ENCODE data around the gene TMPRSS2. TPM values are rescaled to one million over a fixed set of nuclear protein-coding genes. Genes with fewer than 3 reads are reported as not detected.

Gene TMPRSS2
- total and polyA plus RNA-seq, 9 donors = 0.01 to 3.0 (median 1.2) TPM; not detected in 3

GRCh38 chr21:41477641-41478318, 30.2 kb downstream of the TMPRSS2 start:
- no peaks in the 10 kb centered on the region for H3K36me3 ChIP-seq
- no peaks in the 10 kb centered on the region for H3K27me3 ChIP-seq
- H3K4me3 ChIP-seq = no peak overlapping the region
- no peak for DNase-seq
- H3K9me3 ChIP-seq = no peaks in the 10 kb centered on the region
- 28 to 34% (median 31%) methylated on average over 15 of the region's 15 CpGs for WGBS, 3 donors
- TF ChIP-seq EP300 (IDR thresholded peaks at IDR 0.05) (no peak), CTCF (IDR thresholded peaks at IDR 0.05) (no peak)
- no peaks in the 10 kb centered on the region for H3K4me1 ChIP-seq (ENCODE audit: insufficient read depth)
- H3K27ac ChIP-seq = no peak overlapping the region
- intact Hi-C loops (cut with DNase I) = loop anchor here in 1 of 4 donors (10.0 kb wide), 1 partner anchor 127 kb away; no protein-coding TSS in a partner anchor

GRCh38 chr21:41475714-41476420, 32.1 kb downstream of the TMPRSS2 start:
- intact Hi-C loops (cut with DNase I) = loop anchor here in 1 of 4 donors (10.0 kb wide), 1 partner anchor 129 kb away; no protein-coding TSS in a partner anchor
- Histone ChIP-seq H3K4me3 (no peak overlapping the region), H3K4me1 (ENCODE audit: insufficient read depth) (no peaks in the 10 kb centered on the region), H3K27ac (no peak overlapping the region), H3K9me3 (no peaks in the 10 kb centered on the region), H3K36me3 (no peaks in the 10 kb centered on the region), H3K27me3 (no peaks in the 10 kb centered on the region)
- TF ChIP-seq EP300 (IDR thresholded peaks at IDR 0.05) (no peak), CTCF (IDR thresholded peaks at IDR 0.05) (no peak), POLR2A (IDR thresholded peaks at IDR 0.05) (no peak)
- 79 to 83% (median 83%) methylated on average over 15 of the region's 15 CpGs for WGBS, 3 donors
- DNase-seq = no peak

- 51 to 68% (median 63%) methylated on average over 33 of the region's 33 CpGs for WGBS, 3 donors
- DNase-seq = no peak
- no peaks in the 10 kb centered on the region for H3K36me3 ChIP-seq
- H3K27ac ChIP-seq = no peak overlapping the region
- intact Hi-C loops (cut with DNase I) = loop anchor here in 1 of 4 donors (10.0 kb wide), 1 partner anchor 132 kb away; no protein-coding TSS in a partner anchor
- no peaks in the 10 kb centered on the region for H3K4me1 ChIP-seq (ENCODE audit: insufficient read depth)
- no peaks in the 10 kb centered on the region for H3K27me3 ChIP-seq
- TF ChIP-seq POLR2A (IDR thresholded peaks at IDR 0.05) = no peak
- no peak for TF ChIP-seq CTCF (IDR thresholded peaks at IDR 0.05)
- no peak for TF ChIP-seq EP300 (IDR thresholded peaks at IDR 0.05)
- H3K9me3 ChIP-seq = no peaks in the 10 kb centered on the region
- no peak overlapping the region for H3K4me3 ChIP-seq
Observed at GRCh38 chr21:41472753-41473548, 35.0 kb downstream of the TMPRSS2 start.

- H3K4me1 ChIP-seq (ENCODE audit: insufficient read depth) = peaks cover 1% of the 10 kb centered on the region
- no peaks in the 10 kb centered on the region for H3K36me3 ChIP-seq
- no peak for DNase-seq
- TF ChIP-seq POLR2A (IDR thresholded peaks at IDR 0.05) (no peak), CTCF (IDR thresholded peaks at IDR 0.05) (no peak), EP300 (IDR thresholded peaks at IDR 0.05) (no peak)
- H3K27ac ChIP-seq = no peak overlapping the region
- H3K27me3 ChIP-seq = no peaks in the 10 kb centered on the region
- intact Hi-C loops (cut with DNase I) = loop anchor here in 1 of 4 donors (10.0 kb wide), 1 partner anchor 135 kb away; no protein-coding TSS in a partner anchor
- WGBS, 3 donors = 57 to 62% (median 62%) methylated on average over 5 of the region's 5 CpGs
- H3K9me3 ChIP-seq = no peaks in the 10 kb centered on the region
- no peak overlapping the region for H3K4me3 ChIP-seq
Observed at GRCh38 chr21:41470054-41470453, 37.9 kb downstream of the TMPRSS2 start.
